HepG2 (cell line): ENCODE results near the gene NT5C3B. TPM values are rescaled to one million over a fixed set of nuclear protein-coding genes. Genes with fewer than 3 reads are reported as not detected.
A peak's percentile ranks its signal among the peaks of the same experiment; 100 is the strongest.

Experiments used
- CC2D1A ChIP-seq: sonication (generic); formaldehyde crosslinking; IDR thresholded peaks from 2 replicates; pipeline ENCODE4 v1.8.1; 2023; ENCODE audit warnings: mild to moderate bottlenecking, missing genetic modification reagents
- CHD4 ChIP-seq: fragments of 200-600 bp; sonication (generic); IDR thresholded peaks from 2 replicates; pipeline ENCODE4 v1.7.0; 2017; ENCODE audit warnings: mild to moderate bottlenecking, low read length, borderline replicate concordance
- CREM ChIP-seq, 2 experiments: sonication (generic) in 1 of 2; formaldehyde crosslinking in 1 of 2; IDR thresholded peaks; 2 replicates each; pipeline versions ENCODE4 v1.4.0 to v1.6.1; 2016 to 2020; ENCODE audit warnings: antibody characterized with exemption in 1 of 2, mild to moderate bottlenecking in 1 of 2, missing genetic modification reagents in 1 of 2
- ELF1 ChIP-seq: sonication (generic); formaldehyde crosslinking; IDR thresholded peaks from 2 replicates; pipeline ENCODE4 v1.4.0; 2020; ENCODE audit warnings: missing genetic modification reagents
- GPN1 ChIP-seq: sonication (generic); formaldehyde crosslinking; IDR thresholded peaks from 2 replicates; pipeline ENCODE4 v1.5.1; 2020; ENCODE audit warnings: missing genetic modification reagents, borderline replicate concordance
- HCFC1 ChIP-seq: fragments of 150-350 bp; IDR thresholded peaks from 2 replicates; pipeline ENCODE4 v1.6.1; 2014; ENCODE audit warnings: low read depth, low read length
- KAT7 ChIP-seq: IDR thresholded peaks from 2 replicates; pipeline ENCODE4 v1.6.1; 2018; ENCODE audit warnings: borderline replicate concordance, missing compliant biosample characterization
- KDM3A ChIP-seq: IDR thresholded peaks from 2 replicates; pipeline ENCODE4 v1.6.1; 2018; ENCODE audit warnings: low read depth, missing compliant biosample characterization
- MED8 ChIP-seq: sonication (generic); formaldehyde crosslinking; IDR thresholded peaks from 2 replicates; pipeline ENCODE4 v1.8.1; 2023; ENCODE audit warnings: mild to moderate bottlenecking, missing genetic modification reagents; ENCODE audit not compliant: insufficient replicate concordance
- MTF1 ChIP-seq: sonication (generic); formaldehyde crosslinking; IDR thresholded peaks from 2 replicates; pipeline ENCODE4 v1.5.0; 2020; ENCODE audit warnings: missing genetic modification reagents
- NFKB2 ChIP-seq: sonication (generic); formaldehyde crosslinking; IDR thresholded peaks from 2 replicates; pipeline ENCODE4 v1.4.0; 2020; ENCODE audit warnings: missing genetic modification reagents, borderline replicate concordance
- PAF1 ChIP-seq: IDR thresholded peaks from 2 replicates; pipeline ENCODE4 v1.6.1; 2016; ENCODE audit warnings: missing genetic modification reagents, missing compliant biosample characterization
- PATZ1 ChIP-seq: sonication (generic); formaldehyde crosslinking; IDR thresholded peaks from 2 replicates; pipeline ENCODE4 v1.4.0; 2020; ENCODE audit warnings: missing genetic modification reagents
- RCOR2 ChIP-seq: IDR thresholded peaks from 2 replicates; pipeline ENCODE4 v1.6.1; 2016; ENCODE audit warnings: missing biosample characterization, missing genetic modification reagents
- SP140L ChIP-seq: sonication (generic); formaldehyde crosslinking; IDR thresholded peaks from 2 replicates; pipeline ENCODE4 v1.4.0; 2020; ENCODE audit warnings: missing genetic modification reagents, borderline replicate concordance
- SPEN ChIP-seq: sonication (generic); formaldehyde crosslinking; IDR thresholded peaks from 2 replicates; pipeline ENCODE4 v1.5.1; 2020; ENCODE audit warnings: low read depth, mild to moderate bottlenecking, missing genetic modification reagents
- TAF1 ChIP-seq: sonication (generic); formaldehyde crosslinking; IDR thresholded peaks from 2 replicates; pipeline ENCODE4 v1.4.0; 2020; ENCODE audit warnings: missing genetic modification reagents
- TARDBP ChIP-seq: sonication (generic); formaldehyde crosslinking; IDR thresholded peaks from 2 replicates; pipeline ENCODE4 v1.8.0; 2022; ENCODE audit warnings: mild to moderate bottlenecking, missing genetic modification reagents
- YY1 ChIP-seq: IDR thresholded peaks from 2 replicates; pipeline ENCODE4 v1.6.1; 2011; ENCODE audit warnings: low read length, low read depth, moderate library complexity, mild to moderate bottlenecking; ENCODE audit not compliant: insufficient read depth, insufficient replicate concordance
- ZBTB2 ChIP-seq: sonication (generic); formaldehyde crosslinking; IDR thresholded peaks from 2 replicates; pipeline ENCODE4 v1.8.0; 2022; ENCODE audit warnings: low read depth, missing genetic modification reagents
- ZBTB26 ChIP-seq: IDR thresholded peaks from 2 replicates; pipeline ENCODE4 v1.6.1; 2016; ENCODE audit warnings: missing compliant biosample characterization, missing genetic modification reagents, borderline replicate concordance
- ZMAT5 ChIP-seq: sonication (generic); formaldehyde crosslinking; IDR thresholded peaks from 2 replicates; pipeline ENCODE4 v1.5.0; 2020; ENCODE audit warnings: mild to moderate bottlenecking, low read depth, missing genetic modification reagents, borderline replicate concordance
- ZNF124 ChIP-seq: sonication (generic); formaldehyde crosslinking; IDR thresholded peaks from 2 replicates; pipeline ENCODE4 v1.4.0; 2020; ENCODE audit warnings: missing genetic modification reagents
- ZNF576 ChIP-seq: sonication (generic); formaldehyde crosslinking; IDR thresholded peaks from 2 replicates; pipeline ENCODE4 v1.4.0; 2020; ENCODE audit warnings: mild to moderate bottlenecking, missing genetic modification reagents
- ZNF761 ChIP-seq: sonication (generic); formaldehyde crosslinking; conservative IDR thresholded peaks from 2 replicates; pipeline ENCODE4 v1.4.0; 2020; ENCODE audit warnings: mild to moderate bottlenecking, missing genetic modification reagents
- ZSCAN20 ChIP-seq: sonication (generic); formaldehyde crosslinking; IDR thresholded peaks from 2 replicates; pipeline ENCODE4 v1.4.0; 2020; ENCODE audit warnings: missing genetic modification reagents, mild to moderate bottlenecking, borderline replicate concordance
- polyA plus RNA-seq, 8 experiments: library from polyadenylated mRNA; depleted of rRNA in 3 of 8; stranded (reverse) in 7 of 8; unstranded in 1 of 8; fragments of >200 nt; fragmentation: Illumina TruSeq in 4 of 8; extraction: Trizol in 4 of 8; gene quantifications; 2 replicates each; pipeline versions ENCODE4 v1.2.1 to v1.2.3, GENCODE V29; 2011 to 2016; ENCODE audit warnings: low read depth in 4 of 8, missing spikeins in 1 of 8, mixed read lengths in 1 of 8; ENCODE audit not compliant: insufficient read depth in 1 of 8
- total RNA-seq, 5 experiments: library from RNA; depleted of rRNA; stranded (reverse); fragments of >200 nt; fragmentation: Illumina TruSeq; extraction: Trizol; gene quantifications; 2 replicates each; pipeline ENCODE4 v1.2.3, GENCODE V29; 2016; ENCODE audit warnings: low read depth in 1 of 5

The NT5C3B gene
- total and polyA plus RNA-seq, 2 of the 13 experiments (the other 11 are each of a cell fraction or from before 2014, with no cell fraction given), result 104 to 126 TPM

- TF ChIP-seq ZNF761 (CRISPR knock-in tag) (no peak), SP140L (CRISPR knock-in tag) (no peak), CC2D1A (CRISPR knock-in tag) (no peak), CHD4 (no peak), NFKB2 (CRISPR knock-in tag) (0 out of 2 replicates have a peak, but pooled peaks have one; percentile 28), HCFC1 (no peak), PAF1 (CRISPR knock-in tag) (no peak), KAT7 (CRISPR knock-in tag) (peak; percentile 78; the same call in 1 of the 2 replicates), ZNF124 (CRISPR knock-in tag) (0 out of 2 replicates have a peak, but pooled peaks have one; percentile 62), ZNF576 (CRISPR knock-in tag) (0 out of 2 replicates have a peak, but pooled peaks have one; percentile 47), ZBTB2 (CRISPR knock-in tag) (no peak), ZSCAN20 (CRISPR knock-in tag) (no peak), MTF1 (CRISPR knock-in tag) (no peak), MED8 (CRISPR knock-in tag) (peak; percentile 63), YY1 (peak; percentile 41), SPEN (CRISPR knock-in tag) (peak; percentile 65; the same call in 1 of the 2 replicates), RCOR2 (CRISPR knock-in tag) (peak; percentile 69; the same call in 1 of the 2 replicates), CREM (IDR thresholded peaks at IDR 0.05) (peak; percentile 30; the same call in 1 of the 2 replicates), CREM (CRISPR knock-in tag; IDR thresholded peaks at IDR 0.05) (no peak), ZMAT5 (CRISPR knock-in tag) (no peak), TAF1 (CRISPR knock-in tag) (peak; percentile 28; the same call in 1 of the 2 replicates), ZBTB26 (CRISPR knock-in tag) (peak; percentile 50; the same call in 1 of the 2 replicates), TARDBP (no peak), PATZ1 (peak; percentile 93), KDM3A (CRISPR knock-in tag) (peak; percentile 41; the same call in 1 of the 2 replicates), GPN1 (no peak), ELF1 (CRISPR knock-in tag) (peak; percentile 28; the same call in 1 of the 2 replicates)
Measured at GRCh38 chr17:41777574-41778188, 58.4 kb downstream of the NT5C3B start (continued).
